CD14-positive monocyte (primary cell): ENCODE data around the gene GASK1A. TPM values are rescaled to one million over a fixed set of nuclear protein-coding genes. Genes with fewer than 3 reads are reported as not detected.

Experiments
- DNase-seq, 3 donors: peaks; one replicate each; pipeline ENCODE4 v3.0.0-alpha.2; 2011 to 2022
- H2AFZ ChIP-seq: 2 replicates; pipeline ENCODE4 v1.6.0; 2012; ENCODE audit warnings: mild to moderate bottlenecking, low read depth, low read length, inconsistent platforms; ENCODE audit not compliant: insufficient read depth, poor library complexity, severe bottlenecking
- H3K27ac ChIP-seq, 2 donors: 1 replicate in 1 of 2; 2 replicates in 1 of 2; pipeline ENCODE4 v1.5.1; 2012 to 2013; ENCODE audit warnings: low read length in 2 of 2, control low read depth in 1 of 2, inconsistent platforms in 1 of 2, low read depth in 1 of 2, mild to moderate bottlenecking in 1 of 2
- H3K27me3 ChIP-seq, 2 donors: one replicate each; pipeline versions ENCODE4 v1.6.0 to v1.6.1; 2011 to 2013; ENCODE audit warnings: low read length in 2 of 2; ENCODE audit not compliant: control insufficient read depth in 2 of 2, insufficient read depth in 2 of 2
- H3K36me3 ChIP-seq, 2 donors: replicated peaks in 1 of 2; 1 replicate in 1 of 2; 2 replicates in 1 of 2; pipeline versions ENCODE4 v1.5.1 to v1.6.1; 2012 to 2013; ENCODE audit warnings: low read length in 2 of 2, control low read depth in 1 of 2, inconsistent platforms in 1 of 2, mild to moderate bottlenecking in 1 of 2; ENCODE audit not compliant: insufficient read depth in 2 of 2, control insufficient read depth in 1 of 2
- H3K4me1 ChIP-seq, 2 donors: 1 replicate in 1 of 2; 2 replicates in 1 of 2; pipeline versions ENCODE4 v1.5.1 to v1.6.1; 2012 to 2013; ENCODE audit warnings: low read length in 2 of 2, control low read depth in 1 of 2, inconsistent platforms in 1 of 2, mild to moderate bottlenecking in 1 of 2, moderate library complexity in 1 of 2; ENCODE audit not compliant: insufficient read depth in 2 of 2, control insufficient read depth in 1 of 2
- H3K4me2 ChIP-seq: replicated peaks from 2 replicates; pipeline ENCODE3; 2012; ENCODE audit warnings: low read length, moderate library complexity, mild to moderate bottlenecking; ENCODE audit not compliant: poor library complexity, severe bottlenecking; ENCODE audit errors: extremely low read depth
- H3K4me3 ChIP-seq, 3 experiments: fragments of 200-600 bp in 1 of 3; sonication (generic) in 1 of 3; replicated peaks in 1 of 3; 1 replicate in 2 of 3; 2 replicates in 1 of 3; pipeline ENCODE4 v1.5.1; 2011 to 2013; ENCODE audit warnings: low read length in 3 of 3, mild to moderate bottlenecking in 3 of 3, control low read depth in 2 of 3, low read depth in 2 of 3, inconsistent platforms in 1 of 3, moderate library complexity in 1 of 3
- H3K79me2 ChIP-seq: 2 replicates; pipeline ENCODE4 v1.6.0; 2012; ENCODE audit warnings: mild to moderate bottlenecking, control low read depth, inconsistent platforms, low read length, moderate library complexity; ENCODE audit not compliant: insufficient read depth
- H3K9ac ChIP-seq: 2 replicates; pipeline ENCODE4 v1.6.0; 2017; ENCODE audit warnings: low read length, mild to moderate bottlenecking; ENCODE audit not compliant: insufficient read depth, poor library complexity, severe bottlenecking
- H3K9me3 ChIP-seq, 2 donors: replicated peaks in 1 of 2; 1 replicate in 1 of 2; 2 replicates in 1 of 2; pipeline versions ENCODE4 v1.5.1 to v1.6.1; 2012 to 2013; ENCODE audit warnings: low read length in 2 of 2, control low read depth in 1 of 2; ENCODE audit not compliant: control insufficient read depth in 1 of 2, insufficient read depth in 1 of 2
- H4K20me1 ChIP-seq: 2 replicates; pipeline ENCODE4 v1.6.0; 2012; ENCODE audit warnings: mild to moderate bottlenecking, low read length, control low read depth, moderate library complexity; ENCODE audit not compliant: insufficient read depth
- H3K27ac Mint-ChIP-seq, 7 donors: one replicate each; pipeline ENCODE4 v1.8.0; 2020; ENCODE audit warnings: mild to moderate bottlenecking in 7 of 7, mixed read lengths in 7 of 7, moderate library complexity in 6 of 7, inconsistent platforms in 2 of 7
- H3K27me3 Mint-ChIP-seq, 3 donors: one replicate each; pipeline ENCODE4 v1.8.0; 2021 to 2022; ENCODE audit warnings: low read depth in 3 of 3, mild to moderate bottlenecking in 3 of 3, mixed read lengths in 3 of 3, moderate library complexity in 3 of 3, inconsistent platforms in 1 of 3
- H3K36me3 Mint-ChIP-seq, 2 donors: one replicate each; pipeline ENCODE4 v1.8.0; 2020; ENCODE audit warnings: mixed read lengths in 2 of 2, inconsistent platforms in 1 of 2, mild to moderate bottlenecking in 1 of 2
- H3K4me1 Mint-ChIP-seq: one replicate; pipeline ENCODE4 v1.8.0; 2020; ENCODE audit warnings: mild to moderate bottlenecking, mixed read lengths
- H3K4me3 Mint-ChIP-seq, 2 donors: one replicate each; pipeline ENCODE4 v1.8.0; 2020; ENCODE audit warnings: mild to moderate bottlenecking in 2 of 2, mixed read lengths in 2 of 2, moderate library complexity in 1 of 2
- H3K9me3 Mint-ChIP-seq, 7 donors: one replicate each; pipeline ENCODE4 v1.8.0; 2020 to 2022; ENCODE audit warnings: mixed read lengths in 7 of 7, mild to moderate bottlenecking in 6 of 7, moderate library complexity in 6 of 7, inconsistent platforms in 2 of 7
- CTCF ChIP-seq: fragments of 200-600 bp; IDR thresholded peaks from one replicate; pipeline ENCODE4 v1.8.0; 2022; ENCODE audit warnings: antibody characterized with exemption, mild to moderate bottlenecking
- WGBS: methylation state at CpG from one replicate; pipeline ENCODE4 v1.1.5; 2013; ENCODE audit warnings: missing lambda C conversion rate; ENCODE audit not compliant: insufficient coverage; 5-methylcytosine and 5-hydroxymethylcytosine counted together
- intact Hi-C, 2 donors: fragments of 100-400 bp; cut with micrococcal nuclease; formaldehyde crosslinking; loops; one replicate each; pipeline versions ENCODE4 v1.15.0 to v1.15.1; 2023
- polyA plus RNA-seq, 3 donors: library from polyadenylated mRNA; depleted of rRNA in 1 of 3; unstranded in 2 of 3; stranded (reverse) in 1 of 3; fragments of 300-500 nt in 2 of 3; fragments of >200 nt in 1 of 3; fragmentation: Illumina TruSeq in 2 of 3; gene quantifications; 1 replicate in 2 of 3; 2 replicates in 1 of 3; pipeline ENCODE4 v1.2.3, GENCODE V29; 2012 to 2021

GASK1A gene
- polyA plus RNA-seq, 3 donors: 0.13 TPM; not detected in 2

GRCh38 chr3:43093974-43094373, 114.9 kb downstream of the GASK1A start:
- WGBS: no CpG with 5 or more reads among the region's 2 CpGs
- no peak overlapping the region for H3K9ac ChIP-seq
- Mint-ChIP-seq H3K27me3 (peaks cover 0 to 2% (median 0%) of the 10 kb centered on the region in 3 donors), H3K9me3 (no peaks in the 10 kb centered on the region), H3K4me3 (no peak overlapping the region), H3K36me3 (no peaks in the 10 kb centered on the region), H3K27ac (no peak overlapping the region), H3K4me1 (no peaks in the 10 kb centered on the region)
- H3K4me3 ChIP-seq: no peak overlapping the region
- no peak overlapping the region for H3K4me2 ChIP-seq
- H3K27ac ChIP-seq: no peak overlapping the region
- H3K36me3 ChIP-seq: no peaks in the 10 kb centered on the region
- no peaks in the 10 kb centered on the region for H3K4me1 ChIP-seq
- H3K9me3 ChIP-seq: no peaks in the 10 kb centered on the region
- no peaks in the 10 kb centered on the region for H3K79me2 ChIP-seq
- no peak for TF ChIP-seq CTCF
- H4K20me1 ChIP-seq: no peaks in the 10 kb centered on the region
- H2AFZ ChIP-seq: no peak overlapping the region
- intact Hi-C loops: no loop called here
- DNase-seq: no peak
- no peaks in the 10 kb centered on the region for H3K27me3 ChIP-seq

GRCh38 chr3:43094381-43094780, 115.3 kb downstream of the GASK1A start:
- Mint-ChIP-seq H3K36me3 (no peaks in the 10 kb centered on the region), H3K27me3 (peaks cover 0 to 2% (median 0%) of the 10 kb centered on the region in 3 donors), H3K27ac (no peak overlapping the region), H3K4me1 (no peaks in the 10 kb centered on the region), H3K9me3 (no peaks in the 10 kb centered on the region), H3K4me3 (no peak overlapping the region)
- Histone ChIP-seq H3K4me3 (no peak overlapping the region), H2AFZ (no peak overlapping the region), H3K79me2 (no peaks in the 10 kb centered on the region), H3K4me2 (no peak overlapping the region), H3K27ac (no peak overlapping the region), H3K9ac (no peak overlapping the region), H3K9me3 (no peaks in the 10 kb centered on the region), H3K4me1 (no peaks in the 10 kb centered on the region), H3K36me3 (no peaks in the 10 kb centered on the region), H4K20me1 (no peaks in the 10 kb centered on the region), H3K27me3 (no peaks in the 10 kb centered on the region)
- intact Hi-C loops: no loop called here
- WGBS: 100% methylated on average over 2 of the region's 2 CpGs
- DNase-seq: no peak
- TF ChIP-seq CTCF: no peak
